Measurements from ENCODE around the gene DDX24. TPM values are rescaled to one million over a fixed set of nuclear protein-coding genes. Genes with fewer than 3 reads are reported as not detected.

DDX24 gene
- total and polyA plus RNA-seq, 8 donors = 39.1 to 236 (median 69.9) TPM

- H3K4me3 ChIP-seq = no peak overlapping the region
- intact Hi-C loops (cut with DNase I; ENCODE audit: low total_unique reads) = no loop called here
- no peak for DNase-seq
- no peak overlapping the region for H3K27ac ChIP-seq
- no peaks in the 10 kb centered on the region for H3K36me3 ChIP-seq
- no peaks in the 10 kb centered on the region for H3K27me3 ChIP-seq
- H3K9me3 ChIP-seq = no peaks in the 10 kb centered on the region
- TF ChIP-seq EP300 (IDR thresholded peaks at IDR 0.05) = no peak
- TF ChIP-seq POLR2AphosphoS5 (IDR thresholded peaks at IDR 0.05) = no peak
- no peak for TF ChIP-seq POLR2A (IDR thresholded peaks at IDR 0.05)
- TF ChIP-seq, protein P1, sequence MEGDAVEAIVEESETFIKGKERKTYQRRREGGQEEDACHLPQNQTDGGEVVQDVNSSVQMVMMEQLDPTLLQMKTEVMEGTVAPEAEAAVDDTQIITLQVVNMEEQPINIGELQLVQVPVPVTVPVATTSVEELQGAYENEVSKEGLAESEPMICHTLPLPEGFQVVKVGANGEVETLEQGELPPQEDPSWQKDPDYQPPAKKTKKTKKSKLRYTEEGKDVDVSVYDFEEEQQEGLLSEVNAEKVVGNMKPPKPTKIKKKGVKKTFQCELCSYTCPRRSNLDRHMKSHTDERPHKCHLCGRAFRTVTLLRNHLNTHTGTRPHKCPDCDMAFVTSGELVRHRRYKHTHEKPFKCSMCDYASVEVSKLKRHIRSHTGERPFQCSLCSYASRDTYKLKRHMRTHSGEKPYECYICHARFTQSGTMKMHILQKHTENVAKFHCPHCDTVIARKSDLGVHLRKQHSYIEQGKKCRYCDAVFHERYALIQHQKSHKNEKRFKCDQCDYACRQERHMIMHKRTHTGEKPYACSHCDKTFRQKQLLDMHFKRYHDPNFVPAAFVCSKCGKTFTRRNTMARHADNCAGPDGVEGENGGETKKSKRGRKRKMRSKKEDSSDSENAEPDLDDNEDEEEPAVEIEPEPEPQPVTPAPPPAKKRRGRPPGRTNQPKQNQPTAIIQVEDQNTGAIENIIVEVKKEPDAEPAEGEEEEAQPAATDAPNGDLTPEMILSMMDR (IDR thresholded peaks at IDR 0.05) = no peak
- WGBS, 5 donors = 63 to 73% (median 68%) methylated on average over 10 of the region's 10 CpGs
- peaks cover 2 to 10% (median 3%) of the 10 kb centered on the region in 4 donors for H3K4me1 ChIP-seq
Observed at GRCh38 chr14:94021416-94022157, 59.4 kb downstream of the DDX24 start.

GRCh38 chr14:94021001-94021400, 60.0 kb downstream of the DDX24 start:
- no peak for TF ChIP-seq EP300 (IDR thresholded peaks at IDR 0.05)
- intact Hi-C loops (cut with DNase I; ENCODE audit: low total_unique reads) = no loop called here
- no peak overlapping the region for H3K27ac ChIP-seq
- DNase-seq = no peak
- H3K36me3 ChIP-seq = no peaks in the 10 kb centered on the region
- H3K9me3 ChIP-seq = no peaks in the 10 kb centered on the region
- H3K4me1 ChIP-seq = peaks cover 0 to 4% (median 0%) of the 10 kb centered on the region in 4 donors
- H3K4me3 ChIP-seq = no peak overlapping the region
- 70 to 85% (median 81%) methylated on average over 2 of the region's 2 CpGs for WGBS, 5 donors
- no peaks in the 10 kb centered on the region for H3K27me3 ChIP-seq

DNA sequence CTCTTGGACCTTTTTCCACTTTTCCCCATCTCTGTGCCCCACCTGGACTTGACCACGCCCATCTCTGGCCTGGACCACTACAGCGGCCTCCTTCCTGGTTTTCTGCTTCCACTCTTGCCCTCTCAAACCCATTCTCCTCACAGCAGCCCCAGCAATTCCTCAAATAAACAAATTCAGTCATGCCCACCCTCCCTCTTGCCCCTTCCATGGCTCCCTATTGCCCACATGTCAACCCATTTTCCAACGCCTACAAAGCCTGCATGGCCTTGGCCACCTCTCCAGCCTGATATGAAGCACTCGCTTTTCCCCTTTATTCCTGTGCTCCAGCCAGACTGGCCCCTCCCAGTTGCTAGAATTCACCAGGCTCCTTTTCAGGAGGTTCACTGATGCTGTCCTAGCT, 60.7 kb downstream of the DDX24 start:
- Histone ChIP-seq H3K9me3 (no peaks in the 10 kb centered on the region), H3K4me3 (no peak overlapping the region), H3K27ac (no peak overlapping the region), H3K36me3 (no peaks in the 10 kb centered on the region), H3K27me3 (no peaks in the 10 kb centered on the region), H3K4me1 (no peaks in the 10 kb centered on the region)
- TF ChIP-seq POLR2AphosphoS5 (IDR thresholded peaks at IDR 0.05) (no peak), EP300 (IDR thresholded peaks at IDR 0.05) (no peak), POLR2A (IDR thresholded peaks at IDR 0.05) (no peak)
- TF ChIP-seq, protein P1 (IDR thresholded peaks at IDR 0.05) = no peak
- DNase-seq = no peak
- 86 to 93% (median 90%) methylated on average over 4 of the region's 4 CpGs for WGBS, 5 donors
- intact Hi-C loops (cut with DNase I; ENCODE audit: low total_unique reads) = no loop called here

- 65 to 76% (median 66%) methylated on average over 6 of the region's 6 CpGs for WGBS, 5 donors
- Histone ChIP-seq H3K4me3 (no peak overlapping the region), H3K9me3 (no peaks in the 10 kb centered on the region), H3K36me3 (no peaks in the 10 kb centered on the region), H3K4me1 (no peaks in the 10 kb centered on the region), H3K27ac (no peak overlapping the region), H3K27me3 (no peaks in the 10 kb centered on the region)
- DNase-seq = peak in 1 of 2 donors; percentile 62
- intact Hi-C loops (cut with DNase I; ENCODE audit: low total_unique reads) = no loop called here
- TF ChIP-seq EP300 (IDR thresholded peaks at IDR 0.05) (no peak), POLR2AphosphoS5 (IDR thresholded peaks at IDR 0.05) (no peak), POLR2A (IDR thresholded peaks at IDR 0.05) (no peak)
- TF ChIP-seq, protein P1 (IDR thresholded peaks at IDR 0.05) = no peak
Observed at GRCh38 chr14:94019329-94019728, 61.7 kb downstream of the DDX24 start.

DNA sequence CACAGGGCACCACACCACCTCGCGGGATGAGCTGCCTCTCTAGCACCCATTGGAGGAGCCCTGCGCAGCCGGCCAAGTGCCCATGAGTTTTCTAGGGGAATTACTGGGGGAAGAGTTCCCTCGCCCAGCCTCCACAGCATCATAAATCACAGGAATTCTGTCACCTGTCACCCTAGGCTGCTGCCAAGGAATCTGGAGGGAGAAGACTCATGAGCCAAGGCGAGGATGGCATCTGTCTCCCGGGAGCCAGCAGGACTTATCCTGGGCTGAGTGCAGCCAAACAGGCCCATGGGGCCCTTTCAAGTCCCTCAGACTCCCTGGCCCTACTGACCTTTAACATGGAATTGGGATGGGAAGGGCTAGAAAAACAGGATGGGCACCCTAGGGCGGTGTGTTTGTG, 62.7 kb downstream of the DDX24 start:
- intact Hi-C loops (cut with DNase I; ENCODE audit: low total_unique reads) = no loop called here
- no peaks in the 10 kb centered on the region for H3K4me1 ChIP-seq
- WGBS, 5 donors = 75 to 87% (median 78%) methylated on average over 8 of the region's 8 CpGs
- no peak for DNase-seq
- TF ChIP-seq EP300 (IDR thresholded peaks at IDR 0.05) (no peak), POLR2AphosphoS5 (IDR thresholded peaks at IDR 0.05) (no peak), POLR2A (IDR thresholded peaks at IDR 0.05) (no peak)
- TF ChIP-seq, protein P1 (IDR thresholded peaks at IDR 0.05) = no peak
- H3K9me3 ChIP-seq = no peaks in the 10 kb centered on the region
- H3K4me3 ChIP-seq = no peak overlapping the region
- no peaks in the 10 kb centered on the region for H3K36me3 ChIP-seq
- H3K27me3 ChIP-seq = no peaks in the 10 kb centered on the region
- H3K27ac ChIP-seq = no peak overlapping the region
